ENCODE measurements around the gene MRPL53.
"Not testable (repeated sequence)": the region's sequence is repeated elsewhere in the genome, so short reads cannot be mapped to it uniquely, and the experiment has no call there.

MRPL53 gene

GRCh38 chr2:74481431-74481830, 9.0 kb upstream of the MRPL53 start:
- no peak for DNase-seq

GRCh38 chr2:74474899-74475298, 2.4 kb upstream of the MRPL53 start:
- DNase-seq = no peak

GRCh38 chr2:74474481-74474880, 2.0 kb upstream of the MRPL53 start:
- no peak for DNase-seq

- no peak for DNase-seq
Measured at GRCh38 chr2:74472945-74473258, 422 bp upstream of the MRPL53 start.

GRCh38 chr2:74471332-74472065, 981 bp downstream of the MRPL53 start:
- no peak for DNase-seq

- not testable (repeated sequence) for DNase-seq
Measured at GRCh38 chr2:74470742-74471141, 1.7 kb downstream of the MRPL53 start.

GRCh38 chr2:74464406-74464805, 8.1 kb downstream of the MRPL53 start:
- DNase-seq = no peak

- DNase-seq = no peak
Measured at GRCh38 chr2:74462786-74463105, 9.7 kb downstream of the MRPL53 start.

GRCh38 chr2:74462054-74462785, 10.3 kb downstream of the MRPL53 start:
- DNase-seq = no peak

GRCh38 chr2:74461187-74462053, 11.1 kb downstream of the MRPL53 start:
- DNase-seq = no peak

GRCh38 chr2:74460187-74460586, 12.3 kb downstream of the MRPL53 start:
- DNase-seq = not testable (repeated sequence)

- not testable (repeated sequence) for DNase-seq
Measured at GRCh38 chr2:74459503-74460118, 12.9 kb downstream of the MRPL53 start.

GRCh38 chr2:74458938-74459363, 13.5 kb downstream of the MRPL53 start:
- no peak for DNase-seq

- peak; percentile 96 for DNase-seq
Measured at GRCh38 chr2:74458132-74458937, 14.1 kb downstream of the MRPL53 start, which contains the start of gene WBP1. WBP1 (plus strand) TSS chr2:74458438; CDS start chr2:74458603, 165 bp downstream.

- DNase-seq = peak; percentile 72
Measured at GRCh38 chr2:74457549-74458131, 14.8 kb downstream of the MRPL53 start.

- no peak for DNase-seq
Measured at GRCh38 chr2:74457129-74457548, 15.3 kb downstream of the MRPL53 start.

GRCh38 chr2:74454654-74455511, 17.6 kb downstream of the MRPL53 start, which contains the start of gene INO80B:
INO80B (plus strand) TSS chr2:74455087; CDS start chr2:74455117, 30 bp downstream.
- peak; percentile 92 for DNase-seq

- DNase-seq = no peak
Measured at GRCh38 chr2:74450570-74451190, 21.8 kb downstream of the MRPL53 start.

- no peak for DNase-seq
Measured at GRCh38 chr2:74448771-74449170, 23.7 kb downstream of the MRPL53 start.

Measured in T-helper 9 cell (primary cell).